OCI-LY1 (cell line): ENCODE measurements around the gene CCDC102B.

ENCODE experiments used
- H2AFZ ChIP-seq: fragments of 200-600 bp; sonication (generic), shearing (Covaris generic); 2 replicates; pipeline ENCODE4 v1.6.0; 2014; ENCODE audit warnings: antibody characterized with exemption, mild to moderate bottlenecking, low read length
- H3F3A ChIP-seq: fragments of 200-600 bp; sonication (generic), shearing (Covaris generic); 2 replicates; pipeline ENCODE4 v1.6.0; 2014; ENCODE audit warnings: mild to moderate bottlenecking, antibody characterized with exemption, low read length, moderate library complexity; ENCODE audit not compliant: insufficient read depth
- H3K27ac ChIP-seq: fragments of 200-600 bp; sonication (generic); 2 replicates; pipeline ENCODE4 v1.5.1; 2014; ENCODE audit warnings: low read length, mixed run types, mild to moderate bottlenecking, low read depth; ENCODE audit not compliant: poor library complexity, severe bottlenecking
- H3K27me3 ChIP-seq: fragments of 200-600 bp; sonication (generic); 2 replicates; pipeline ENCODE4 v1.6.0; 2014; ENCODE audit warnings: antibody characterized with exemption, mild to moderate bottlenecking, low read length, moderate library complexity; ENCODE audit not compliant: insufficient read depth
- H3K36me3 ChIP-seq: fragments of 200-600 bp; sonication (generic); 2 replicates; pipeline ENCODE4 v1.6.1; 2014; ENCODE audit warnings: mild to moderate bottlenecking, antibody characterized with exemption, low read length, moderate library complexity, mixed read lengths; ENCODE audit not compliant: insufficient read depth
- H3K4me1 ChIP-seq: fragments of 200-600 bp; sonication (generic); 2 replicates; pipeline ENCODE4 v1.5.1; 2014; ENCODE audit warnings: mild to moderate bottlenecking, low read length, moderate library complexity; ENCODE audit not compliant: insufficient read depth, severe bottlenecking
- H3K4me2 ChIP-seq: fragments of 200-600 bp; sonication (generic), shearing (Covaris generic); 2 replicates; pipeline ENCODE4 v1.6.1; 2014; ENCODE audit warnings: low read length
- H3K4me3 ChIP-seq: fragments of 200-600 bp; sonication (generic); 2 replicates; pipeline ENCODE4 v1.5.1; 2014; ENCODE audit warnings: low read length, low read depth, mild to moderate bottlenecking, mixed read lengths; ENCODE audit not compliant: poor library complexity, severe bottlenecking
- H3K79me2 ChIP-seq: fragments of 200-600 bp; shearing (Covaris generic); 2 replicates; pipeline ENCODE4 v1.6.1; 2016; ENCODE audit warnings: mixed run types, low read length, mixed read lengths; ENCODE audit not compliant: insufficient read depth
- H3K9ac ChIP-seq: fragments of 200-600 bp; sonication (generic), shearing (Covaris generic); 2 replicates; pipeline ENCODE4 v1.6.1; 2014; ENCODE audit warnings: mild to moderate bottlenecking, low read length, mixed read lengths
- H3K9me2 ChIP-seq: fragments of 200-600 bp; sonication (generic), shearing (Covaris generic); 2 replicates; pipeline ENCODE4 v1.6.1; 2014; ENCODE audit warnings: low read depth, mild to moderate bottlenecking, low read length, mixed read lengths
- H3K9me3 ChIP-seq: fragments of 200-600 bp; shearing (Covaris generic); 2 replicates; pipeline ENCODE4 v1.6.1; 2014; ENCODE audit warnings: low read length, mixed read lengths
- H4K20me1 ChIP-seq: fragments of 200-600 bp; sonication (generic), shearing (Covaris generic); 2 replicates; pipeline ENCODE4 v1.6.0; 2016; ENCODE audit warnings: mild to moderate bottlenecking, low read length; ENCODE audit not compliant: insufficient read depth
- EZH2 ChIP-seq: fragments of 200-600 bp; sonication (generic), shearing (Covaris generic); IDR thresholded peaks from 2 replicates; pipeline ENCODE4 v1.8.0; 2017; ENCODE audit warnings: borderline replicate concordance, mixed run types, mild to moderate bottlenecking, antibody characterized with exemption, low read length, moderate library complexity, mixed read lengths
- TF ChIP-seq, protein P1 (sequence below): fragments of 200-600 bp; sonication (generic), shearing (Covaris generic); IDR thresholded peaks from 2 replicates; pipeline ENCODE4 v1.5.1; 2017; ENCODE audit warnings: mild to moderate bottlenecking, antibody characterized with exemption, low read length, moderate library complexity, mixed read lengths

CCDC102B gene

DNA sequence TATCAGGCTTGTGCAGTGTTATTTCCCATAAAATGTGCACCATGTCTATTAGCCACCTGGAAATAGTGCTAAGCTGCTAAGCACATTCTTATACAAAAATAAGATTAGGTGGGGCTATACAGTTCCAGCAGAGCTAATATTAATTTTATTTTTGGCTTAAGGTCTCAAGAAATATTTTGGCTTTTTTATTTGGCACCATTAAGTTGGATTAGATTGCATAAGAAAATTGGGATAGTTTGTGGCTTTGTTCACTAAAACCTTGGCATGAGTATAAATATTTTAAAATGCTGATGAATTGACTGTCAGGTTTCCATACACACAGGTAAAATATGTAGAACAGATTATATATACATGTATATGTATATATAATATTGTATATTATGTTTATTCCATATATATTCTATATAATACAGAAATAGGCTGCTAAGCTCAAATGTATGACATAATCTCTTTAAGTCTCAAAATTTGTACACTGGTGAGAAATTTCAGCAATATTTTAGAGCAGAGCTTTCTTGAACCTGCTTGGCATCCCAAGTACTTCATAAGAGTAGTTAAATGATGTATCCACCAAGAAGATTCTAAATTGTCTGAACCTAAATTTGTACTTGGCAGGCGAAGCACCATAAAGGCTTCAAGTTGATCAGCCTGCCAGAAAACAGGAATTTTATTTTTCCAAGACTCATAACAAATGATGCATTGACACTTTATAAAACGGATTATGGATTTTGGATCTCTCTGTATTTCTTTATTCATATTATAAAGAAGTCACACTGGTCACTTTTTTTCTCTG lies 32.6 kb downstream of the CCDC102B start:
- no peak for TF ChIP-seq EZH2
- TF ChIP-seq, protein P1, sequence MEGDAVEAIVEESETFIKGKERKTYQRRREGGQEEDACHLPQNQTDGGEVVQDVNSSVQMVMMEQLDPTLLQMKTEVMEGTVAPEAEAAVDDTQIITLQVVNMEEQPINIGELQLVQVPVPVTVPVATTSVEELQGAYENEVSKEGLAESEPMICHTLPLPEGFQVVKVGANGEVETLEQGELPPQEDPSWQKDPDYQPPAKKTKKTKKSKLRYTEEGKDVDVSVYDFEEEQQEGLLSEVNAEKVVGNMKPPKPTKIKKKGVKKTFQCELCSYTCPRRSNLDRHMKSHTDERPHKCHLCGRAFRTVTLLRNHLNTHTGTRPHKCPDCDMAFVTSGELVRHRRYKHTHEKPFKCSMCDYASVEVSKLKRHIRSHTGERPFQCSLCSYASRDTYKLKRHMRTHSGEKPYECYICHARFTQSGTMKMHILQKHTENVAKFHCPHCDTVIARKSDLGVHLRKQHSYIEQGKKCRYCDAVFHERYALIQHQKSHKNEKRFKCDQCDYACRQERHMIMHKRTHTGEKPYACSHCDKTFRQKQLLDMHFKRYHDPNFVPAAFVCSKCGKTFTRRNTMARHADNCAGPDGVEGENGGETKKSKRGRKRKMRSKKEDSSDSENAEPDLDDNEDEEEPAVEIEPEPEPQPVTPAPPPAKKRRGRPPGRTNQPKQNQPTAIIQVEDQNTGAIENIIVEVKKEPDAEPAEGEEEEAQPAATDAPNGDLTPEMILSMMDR = no peak
- H2AFZ ChIP-seq = no peak overlapping the region
- H3K79me2 ChIP-seq = no peaks in the 10 kb centered on the region
- H3F3A ChIP-seq = no peaks in the 10 kb centered on the region
- H3K9me2 ChIP-seq = no peaks in the 10 kb centered on the region
- no peak overlapping the region for H3K4me2 ChIP-seq
- no peaks in the 10 kb centered on the region for H3K9me3 ChIP-seq
- no peaks in the 10 kb centered on the region for H3K36me3 ChIP-seq
- no peak overlapping the region for H3K9ac ChIP-seq
- no peak overlapping the region for H3K27ac ChIP-seq
- no peaks in the 10 kb centered on the region for H4K20me1 ChIP-seq
- H3K4me1 ChIP-seq = no peaks in the 10 kb centered on the region
- H3K27me3 ChIP-seq = no peaks in the 10 kb centered on the region
- H3K4me3 ChIP-seq = no peak overlapping the region

DNA sequence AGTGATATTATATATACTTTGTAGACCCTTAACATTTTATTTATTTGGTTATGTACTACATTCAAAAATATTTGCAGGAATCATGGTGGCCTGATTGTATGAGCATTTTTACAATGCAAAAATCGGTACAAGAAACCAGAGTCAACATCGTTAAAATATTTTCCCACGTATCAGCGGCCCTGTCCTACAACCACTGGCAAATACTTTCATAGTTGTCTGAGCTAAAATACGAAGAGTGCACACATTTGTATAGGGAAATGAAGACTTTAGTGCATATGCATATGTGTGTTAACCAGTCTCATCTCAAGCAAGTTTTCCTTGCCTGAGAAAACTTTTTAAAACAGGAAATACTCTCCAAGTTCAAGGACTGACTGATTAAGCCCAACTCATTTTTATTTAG lies 35.9 kb downstream of the CCDC102B start:
- TF ChIP-seq, protein P1 = no peak
- no peak for TF ChIP-seq EZH2
- H3K9me3 ChIP-seq = no peaks in the 10 kb centered on the region
- no peak overlapping the region for H3K4me3 ChIP-seq
- no peaks in the 10 kb centered on the region for H3K9me2 ChIP-seq
- no peaks in the 10 kb centered on the region for H3F3A ChIP-seq
- H3K79me2 ChIP-seq = no peaks in the 10 kb centered on the region
- no peak overlapping the region for H2AFZ ChIP-seq
- H4K20me1 ChIP-seq = no peaks in the 10 kb centered on the region
- no peaks in the 10 kb centered on the region for H3K4me1 ChIP-seq
- no peaks in the 10 kb centered on the region for H3K27me3 ChIP-seq
- no peak overlapping the region for H3K27ac ChIP-seq
- H3K9ac ChIP-seq = no peak overlapping the region
- no peaks in the 10 kb centered on the region for H3K36me3 ChIP-seq
- H3K4me2 ChIP-seq = no peak overlapping the region

DNA sequence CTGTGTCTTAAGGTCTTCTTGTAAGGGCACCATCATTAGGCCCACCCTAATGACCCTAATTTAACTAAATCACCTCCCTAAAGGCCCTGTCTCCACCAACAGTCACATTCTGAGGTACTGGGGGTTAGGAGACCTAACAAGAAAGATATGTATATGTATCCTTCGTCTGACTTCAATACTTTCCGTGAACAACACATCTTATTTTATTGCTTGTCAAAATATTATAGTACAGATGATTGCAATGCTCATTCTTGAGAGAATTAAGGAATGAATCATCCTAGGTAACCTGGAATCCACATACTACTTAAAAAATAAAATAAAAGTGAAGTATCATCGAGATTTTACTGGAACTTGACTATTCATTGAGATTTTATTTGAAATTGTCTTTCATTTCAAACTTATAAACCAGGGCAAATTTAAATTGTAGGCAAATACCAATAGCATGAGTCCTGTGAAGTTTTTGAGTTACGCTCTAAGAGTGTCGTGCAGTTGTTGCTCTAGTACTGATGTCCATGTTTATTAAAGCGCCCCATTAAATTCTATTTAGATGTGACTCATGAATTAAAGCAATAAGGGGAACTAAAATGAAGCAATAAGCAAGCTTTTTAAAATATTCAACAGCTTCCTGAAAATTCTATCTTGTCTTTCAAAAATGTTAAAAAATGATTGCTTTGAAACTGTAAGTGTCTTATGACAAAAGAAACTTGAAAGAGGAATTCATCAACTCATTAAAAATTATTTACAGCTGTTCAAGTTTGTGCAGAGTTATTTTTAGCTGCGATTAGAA lies 40.0 kb downstream of the CCDC102B start:
- no peak overlapping the region for H3K4me3 ChIP-seq

More for the DNA sequence above, 40.0 kb downstream of the CCDC102B start:
- Histone ChIP-seq H3K9ac (no peak overlapping the region), H3K36me3 (no peaks in the 10 kb centered on the region), H3K79me2 (no peaks in the 10 kb centered on the region), H3K27me3 (no peaks in the 10 kb centered on the region), H3K4me1 (no peaks in the 10 kb centered on the region), H3K27ac (no peak overlapping the region), H3K9me3 (no peaks in the 10 kb centered on the region), H3K9me2 (no peaks in the 10 kb centered on the region), H4K20me1 (no peaks in the 10 kb centered on the region), H3K4me2 (no peak overlapping the region), H2AFZ (no peak overlapping the region), H3F3A (no peaks in the 10 kb centered on the region)
- TF ChIP-seq, protein P1 = no peak
- no peak for TF ChIP-seq EZH2
